ENCODE results near the gene EDC4.
"Not testable (repeated sequence)": the region's sequence is repeated elsewhere in the genome, so short reads cannot be mapped to it uniquely, and the experiment has no call there.

EDC4 gene

DNA sequence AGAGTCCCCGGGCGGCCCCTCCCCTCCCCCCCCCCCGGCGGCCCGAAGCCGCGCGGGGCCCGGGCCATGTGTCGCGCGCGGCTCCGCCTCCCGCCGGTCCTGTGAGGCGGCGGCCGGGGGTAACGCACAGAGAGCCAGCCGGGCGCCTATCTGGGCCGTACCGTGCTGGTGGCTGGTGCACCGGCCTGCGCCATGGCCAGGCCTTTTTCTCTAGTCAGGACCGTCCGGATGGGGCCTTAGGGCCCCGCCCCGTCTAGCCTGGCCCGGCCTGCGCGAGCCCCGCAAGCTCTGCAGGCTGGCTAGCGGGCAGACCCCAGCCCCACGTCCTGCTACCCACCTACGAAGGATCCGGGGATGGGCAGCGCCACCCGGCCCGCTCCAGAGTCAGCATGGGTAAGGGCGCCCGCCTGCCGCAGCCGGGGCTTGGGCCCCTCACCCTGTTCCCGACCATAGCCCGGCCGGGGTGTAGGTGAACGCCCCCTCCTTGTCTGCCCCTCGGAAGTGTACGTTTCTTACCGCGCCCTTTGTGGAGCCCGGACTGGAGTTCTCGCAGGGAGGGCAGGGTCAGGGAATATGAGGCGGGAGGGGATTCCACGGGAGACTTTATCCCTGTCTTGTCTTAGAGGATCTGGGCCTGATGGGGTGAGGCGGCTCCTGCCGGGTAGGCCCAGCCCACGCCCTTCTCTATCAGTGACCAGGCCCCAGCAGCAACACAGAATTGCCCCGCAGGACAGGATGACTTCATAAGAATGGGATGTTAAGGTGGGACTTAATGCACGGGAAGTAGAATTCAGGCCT lies 25.6 kb upstream of the EDC4 start, which contains the start of gene CENPT:
Gene CENPT, minus strand, starts transcription at position 630 of the 798 bp plus-strand sequence. CDS start 13,834 bp downstream, outside the sequence.
- peak in 2 of 3 experiments; percentile 48 to 52 for DNase-seq

DNA sequence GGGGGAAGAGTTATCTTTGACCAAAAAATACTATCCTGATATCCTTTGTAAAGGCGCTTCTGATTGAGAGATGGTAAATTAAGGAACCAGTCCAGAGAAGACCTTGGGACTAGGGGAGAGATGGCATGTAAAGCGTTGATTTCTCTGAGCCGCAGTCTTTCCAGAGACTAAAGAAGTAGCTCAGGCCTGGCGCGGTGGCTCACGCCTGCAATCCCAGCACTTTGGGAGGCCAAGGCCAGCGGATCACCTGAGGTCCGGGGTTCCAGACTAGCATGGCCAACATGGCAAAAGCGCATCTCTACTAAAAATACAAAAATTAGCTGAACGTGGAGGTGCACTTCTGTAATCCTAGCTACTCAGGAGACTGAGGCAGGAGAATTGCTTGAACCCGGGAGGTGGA lies 24.7 kb upstream of the EDC4 start:
- no peak for DNase-seq

DNA sequence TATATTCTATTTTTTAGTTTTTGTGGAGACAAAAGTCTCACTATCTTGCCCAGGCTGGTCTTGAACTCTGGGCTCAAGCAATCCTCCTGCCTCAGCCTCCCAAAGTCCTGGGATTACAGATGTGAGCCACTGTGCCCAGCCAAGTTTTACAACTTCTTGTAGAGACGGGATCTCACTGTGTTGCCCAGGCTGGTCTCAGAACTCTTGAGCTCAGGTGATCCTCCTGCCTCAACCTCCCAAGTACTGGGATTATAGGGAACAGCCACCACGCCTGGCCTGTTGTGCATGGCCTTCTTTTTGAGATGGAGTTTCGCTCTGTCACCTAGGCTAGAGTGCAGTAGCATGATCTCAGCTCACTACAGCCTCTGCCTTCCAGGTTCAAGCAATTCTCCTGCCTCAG lies 19.2 kb upstream of the EDC4 start:
- DNase-seq: no peak

DNA sequence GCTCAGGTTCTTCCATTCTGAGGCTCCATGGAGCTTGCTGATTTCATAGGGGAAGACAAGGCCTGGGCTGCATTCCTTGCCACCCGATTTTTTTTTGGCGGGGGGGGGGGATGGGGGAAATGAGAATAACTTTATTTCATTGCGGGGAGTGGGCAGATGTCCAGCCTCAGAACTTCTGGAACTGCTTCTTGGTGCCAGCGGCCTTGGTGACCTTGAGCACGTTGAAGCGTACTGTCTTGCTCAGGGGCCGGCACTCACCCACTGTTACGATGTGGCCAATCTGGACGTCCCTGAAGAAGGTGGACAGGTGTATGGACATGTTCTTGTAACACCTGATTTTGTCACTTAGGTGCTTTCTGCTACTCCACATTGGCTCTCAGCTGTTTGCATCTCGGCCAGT lies 17.1 kb upstream of the EDC4 start:
- no peak for DNase-seq

DNA sequence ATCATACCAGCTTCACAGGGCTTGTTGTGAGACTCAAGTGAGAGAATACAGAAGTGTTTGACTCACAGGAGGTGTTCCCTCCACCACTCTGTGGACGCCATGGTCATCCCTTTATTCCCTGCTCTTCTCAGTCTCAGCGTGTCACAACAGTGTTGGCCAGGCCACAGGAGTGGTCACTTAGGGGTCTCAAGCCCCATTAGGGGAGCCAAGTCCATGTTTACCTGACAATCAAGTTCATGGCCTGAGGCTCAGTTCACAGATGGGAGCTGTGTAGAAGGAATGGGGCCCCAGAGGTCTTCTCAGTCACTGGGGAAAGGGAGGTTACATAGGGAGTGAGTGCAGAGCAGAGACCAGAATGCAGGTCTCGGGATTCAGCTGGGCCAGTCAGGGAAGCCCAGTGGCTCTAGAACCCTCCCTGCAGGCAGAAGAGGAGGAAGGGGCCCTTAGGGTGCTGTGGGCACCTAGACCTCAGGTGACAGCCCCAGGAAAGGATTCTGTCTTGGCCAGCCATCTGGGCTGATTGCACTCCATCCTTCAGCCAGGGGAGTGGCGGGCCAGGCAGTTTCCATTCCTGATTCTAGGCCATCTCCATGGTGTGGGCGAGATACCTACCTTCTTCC lies 15.8 kb upstream of the EDC4 start:
- DNase-seq: no peak

DNA sequence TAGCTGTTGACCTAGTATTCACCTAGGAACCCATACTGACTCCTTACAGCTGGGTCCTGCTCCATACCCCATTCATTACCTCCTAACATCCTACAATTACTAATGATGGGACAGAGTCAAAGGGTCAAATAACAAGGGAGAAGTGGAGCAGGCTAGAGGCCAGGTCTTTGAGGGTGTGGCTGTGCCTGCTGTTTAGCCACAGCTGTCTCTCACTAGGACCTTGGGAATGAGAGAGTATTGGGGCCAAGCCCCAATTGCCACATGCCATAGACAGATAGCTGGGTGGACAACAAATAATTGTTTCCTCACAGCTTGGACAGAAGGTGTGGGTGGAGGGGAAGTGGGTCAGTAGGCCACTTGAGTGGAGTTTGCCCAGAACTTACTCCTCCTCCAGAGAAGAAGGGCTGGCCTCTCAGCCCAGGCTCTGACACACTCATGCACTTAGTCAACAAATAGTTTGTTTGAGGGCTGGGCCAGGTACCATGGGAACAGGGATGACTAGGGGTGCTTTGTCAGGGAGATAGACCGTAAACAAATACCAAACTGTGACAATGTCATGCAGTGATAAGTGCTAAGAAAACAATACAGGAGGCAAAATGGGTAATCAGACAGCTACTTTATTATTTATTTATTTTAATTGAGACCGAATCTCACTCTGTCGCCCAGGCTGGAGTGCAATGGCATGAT lies 15.2 kb upstream of the EDC4 start:
- peak; percentile 12 to 95 (median 83) for DNase-seq

DNA sequence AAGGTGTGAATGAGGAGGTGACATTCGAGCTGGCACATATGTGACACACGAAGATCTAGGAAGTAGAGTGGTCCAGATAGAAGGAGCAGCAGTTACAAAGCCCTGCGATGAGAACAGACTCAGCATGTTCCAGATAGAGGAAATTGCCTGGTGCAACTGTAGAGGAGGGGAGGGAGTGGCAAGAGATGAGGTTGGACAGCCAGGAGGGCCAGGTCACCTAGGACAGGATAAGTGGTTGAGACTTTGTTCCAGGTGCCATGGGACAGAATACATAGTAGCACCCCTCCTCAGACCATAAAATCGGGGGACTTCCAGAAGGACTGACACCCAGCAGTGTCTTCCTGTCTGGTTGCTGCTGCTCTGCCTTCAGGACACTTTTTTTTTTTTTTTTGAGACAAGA lies 14.4 kb upstream of the EDC4 start:
- peak in 1 of 3 experiments; percentile 40 for DNase-seq

DNA sequence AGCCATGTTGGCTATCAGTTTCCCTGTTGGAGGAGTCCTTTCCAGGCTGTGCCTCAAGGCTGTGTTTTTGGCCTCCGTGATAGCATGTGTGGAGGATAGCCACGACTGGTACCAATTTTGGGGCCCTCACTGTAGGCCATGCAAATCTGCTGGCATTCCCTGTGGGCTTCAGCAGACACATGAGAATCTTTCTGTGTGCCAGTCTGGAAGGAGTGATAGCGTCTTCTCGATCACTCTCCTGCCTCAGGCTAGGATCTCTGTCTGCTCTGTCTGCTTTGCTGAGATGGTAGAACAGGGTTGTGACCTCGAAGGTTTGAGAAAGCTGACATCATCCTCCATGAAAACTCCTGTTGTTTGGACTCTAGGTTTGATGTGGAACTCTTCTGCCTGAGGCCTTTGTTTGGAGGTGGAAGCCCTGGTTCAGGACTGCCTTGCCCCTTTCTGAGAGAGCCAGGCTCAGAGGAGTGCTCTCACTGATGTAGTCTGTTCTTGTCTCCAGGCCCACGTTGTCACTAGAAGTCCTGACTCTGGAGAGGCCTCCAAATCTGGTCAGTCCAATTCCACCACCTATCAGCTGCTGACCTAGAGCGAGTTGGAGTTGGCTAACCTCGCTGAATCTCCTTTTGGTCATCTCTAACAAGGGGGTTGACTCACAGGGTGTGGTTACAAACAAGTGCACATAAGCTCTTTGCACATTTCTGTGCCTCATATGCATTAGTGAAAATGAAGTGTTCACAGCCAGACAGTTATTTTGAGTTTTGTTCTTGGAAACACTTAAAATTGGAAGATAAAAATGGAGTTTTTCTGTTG lies 12.1 kb upstream of the EDC4 start:
- no peak for DNase-seq

DNA sequence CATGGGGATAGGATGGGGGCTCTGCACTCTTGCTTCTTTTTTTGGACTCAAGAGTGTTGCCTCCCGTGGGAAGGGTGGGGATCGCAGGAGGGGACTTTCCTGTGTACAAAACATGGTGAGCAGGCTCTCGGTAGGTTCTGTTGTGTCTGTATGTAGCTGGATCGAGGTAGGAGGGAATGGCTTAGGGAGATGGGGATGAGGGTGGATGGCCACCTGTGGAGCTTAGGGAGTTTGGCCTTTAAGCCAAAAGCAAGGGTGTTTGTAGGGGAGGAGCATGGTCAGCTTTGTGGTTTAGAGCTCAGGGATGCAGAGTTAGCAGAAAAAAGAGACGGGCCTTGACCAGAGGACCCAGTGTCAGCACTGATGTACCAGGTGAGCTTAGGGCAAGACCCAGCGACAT lies 11.0 kb upstream of the EDC4 start:
- no peak for DNase-seq

DNA sequence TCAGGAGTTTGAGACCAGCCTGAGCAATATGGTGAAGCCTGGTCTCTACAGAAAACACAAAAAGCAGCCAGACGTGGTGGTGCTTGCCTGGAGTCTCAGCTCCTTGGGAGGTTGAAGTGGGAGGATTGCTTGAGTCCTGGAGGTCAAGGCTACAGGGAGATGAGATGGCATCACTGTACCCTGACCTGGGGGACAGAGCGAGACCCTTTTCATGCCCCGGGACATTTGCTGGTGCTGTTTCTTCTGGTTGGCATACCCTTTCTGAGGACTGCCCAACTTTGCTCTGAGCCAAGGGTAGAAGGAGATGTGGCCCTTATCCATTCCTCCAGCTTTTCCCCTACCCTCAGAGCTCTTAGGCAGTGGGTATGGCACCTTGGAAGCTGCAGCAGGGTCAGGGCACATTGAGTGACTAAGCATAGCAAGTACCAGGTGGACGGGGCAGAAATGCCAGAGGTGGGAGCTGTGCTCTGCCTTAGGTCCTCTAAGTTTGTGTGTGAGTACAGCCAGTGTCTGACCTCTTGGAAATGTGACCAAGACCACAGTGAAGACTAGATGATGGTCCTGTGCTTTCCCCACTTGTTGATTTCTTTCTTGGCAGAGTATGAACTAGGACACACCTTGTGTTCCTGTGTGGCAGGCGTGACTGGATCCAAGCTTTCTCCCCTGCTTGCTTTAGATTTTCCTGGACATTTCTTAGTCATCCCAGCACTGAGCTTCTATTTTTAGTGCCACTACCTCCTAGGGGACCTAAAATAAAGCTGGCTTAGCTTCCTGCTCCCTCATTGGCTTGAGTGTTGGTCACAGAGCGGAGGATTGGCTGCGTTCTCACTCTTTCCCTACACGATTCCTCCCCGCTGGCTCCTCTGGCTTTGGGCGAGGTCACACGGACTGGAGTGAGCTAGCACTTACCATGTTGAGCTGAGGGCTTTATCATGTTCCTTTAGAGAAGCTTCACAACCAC lies 9.9 kb upstream of the EDC4 start:
- no peak for DNase-seq

DNA sequence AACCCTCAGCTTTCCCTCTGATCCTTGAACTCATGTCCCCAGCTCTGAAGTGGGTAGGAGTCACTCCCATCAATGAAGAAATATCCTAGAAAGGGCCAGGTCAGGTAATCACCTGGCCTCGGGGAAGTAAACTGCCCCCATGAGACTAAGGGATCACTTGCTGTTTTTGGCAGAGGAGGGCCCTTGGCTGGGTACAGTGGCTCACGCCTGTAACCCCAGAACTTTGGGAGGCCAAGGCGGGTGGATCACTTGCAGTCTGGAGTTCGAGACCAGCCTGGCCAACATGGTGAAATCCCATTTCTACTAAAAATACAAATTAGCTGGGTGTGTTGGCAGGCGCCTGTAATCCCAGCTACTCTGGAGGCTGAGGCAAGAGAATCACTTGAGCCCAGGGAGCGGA lies 8.8 kb upstream of the EDC4 start:
- not testable (repeated sequence) for DNase-seq

DNA sequence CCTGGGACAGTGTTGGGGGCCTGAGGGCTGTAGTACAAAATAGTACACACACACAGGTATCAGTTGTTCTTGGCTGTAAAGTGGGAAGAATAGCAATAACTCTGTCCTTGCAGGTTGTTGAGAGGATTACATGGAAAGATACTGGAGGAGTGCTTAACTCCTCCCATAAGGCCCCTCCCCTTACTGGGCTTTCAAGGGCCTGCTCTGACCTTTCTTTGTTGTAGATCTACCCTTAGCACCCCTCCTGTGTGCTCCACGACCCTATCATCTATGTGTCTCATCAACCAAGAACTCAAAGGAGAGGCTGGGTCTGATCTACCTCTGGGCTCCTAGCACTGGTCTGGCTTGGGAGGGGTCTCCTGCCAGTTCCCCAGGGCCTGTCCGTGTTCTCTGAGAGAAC lies 8.3 kb upstream of the EDC4 start:
- no peak for DNase-seq

DNA sequence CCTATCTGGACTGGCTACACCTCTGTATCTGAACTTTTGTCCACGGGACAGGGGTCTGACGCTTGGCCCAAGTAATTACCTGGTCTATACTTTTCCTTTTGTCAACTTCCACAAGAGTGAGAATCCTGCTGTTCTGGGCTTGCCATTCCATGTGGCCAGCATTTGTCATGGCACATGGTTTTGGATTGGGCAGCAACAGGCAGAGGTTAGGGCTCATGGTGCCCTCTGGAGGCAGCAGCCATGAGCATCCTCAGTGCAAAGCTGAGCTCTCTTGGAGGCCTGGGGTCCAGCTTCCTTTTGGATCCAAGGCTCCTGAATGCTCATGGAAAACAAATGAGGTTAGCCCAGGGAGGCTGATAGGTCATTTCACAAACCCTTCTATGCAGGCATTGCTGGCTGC lies 7.5 kb upstream of the EDC4 start:
- peak in 2 of 3 experiments; percentile 14 to 55 for DNase-seq

DNA sequence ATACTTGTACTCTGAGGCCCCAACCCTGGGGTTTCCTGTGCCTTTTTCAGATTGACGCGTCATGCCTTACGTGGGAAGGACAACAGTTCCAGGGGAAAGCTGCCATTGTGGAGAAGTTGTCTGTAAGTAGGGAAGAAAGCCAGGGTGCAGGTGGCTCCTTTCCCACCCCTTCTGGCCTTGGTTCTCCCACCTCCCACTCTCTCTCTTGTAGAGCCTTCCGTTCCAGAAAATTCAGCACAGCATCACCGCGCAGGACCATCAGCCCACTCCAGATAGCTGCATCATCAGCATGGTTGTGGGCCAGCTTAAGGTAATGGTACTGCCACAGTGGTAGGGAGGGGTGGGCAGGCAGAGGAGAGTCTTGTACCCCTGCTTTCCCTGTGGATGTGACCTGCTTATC lies 4.6 kb upstream of the EDC4 start:
- DNase-seq: no peak

DNA sequence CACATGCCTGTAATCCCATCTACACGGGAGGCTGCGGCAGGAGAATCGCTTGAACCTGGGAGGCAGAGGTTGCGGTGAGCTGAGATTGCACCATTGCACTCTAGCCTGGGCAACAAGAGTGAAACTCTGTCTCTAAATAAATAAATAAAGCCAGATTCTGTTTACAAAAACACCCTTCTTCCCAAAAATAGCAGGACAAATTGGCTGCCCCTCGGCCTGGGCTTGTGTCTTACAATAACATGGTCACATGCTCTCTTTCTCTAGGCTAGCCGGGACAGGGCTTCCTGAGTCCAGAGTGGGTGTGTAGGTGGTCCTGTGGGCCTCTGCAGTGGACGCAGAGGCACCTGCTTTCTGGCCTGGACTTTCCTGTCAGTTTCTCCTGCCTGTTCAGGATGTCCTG lies 3.2 kb upstream of the EDC4 start:
- DNase-seq: no peak

DNA sequence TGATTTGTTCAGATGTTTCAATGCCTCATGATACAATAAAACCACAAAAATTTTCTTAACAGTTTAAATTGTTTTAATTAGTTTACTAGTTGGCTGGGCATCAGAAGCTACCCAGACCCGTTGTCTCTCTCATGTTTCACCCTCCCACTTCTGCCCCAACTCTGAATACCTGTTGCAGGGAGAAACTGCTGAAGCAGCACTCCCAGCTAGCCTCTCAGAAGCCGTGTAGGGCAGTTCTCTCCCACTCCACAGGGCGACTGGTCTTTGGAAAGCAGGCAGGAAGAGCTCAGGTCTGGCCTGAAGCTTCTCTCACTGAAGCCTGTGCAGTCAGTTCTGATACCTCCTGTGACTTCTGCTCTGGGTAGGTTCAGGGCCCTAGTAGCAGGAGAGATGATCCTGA lies 1.6 kb upstream of the EDC4 start:
- no peak for DNase-seq

DNA sequence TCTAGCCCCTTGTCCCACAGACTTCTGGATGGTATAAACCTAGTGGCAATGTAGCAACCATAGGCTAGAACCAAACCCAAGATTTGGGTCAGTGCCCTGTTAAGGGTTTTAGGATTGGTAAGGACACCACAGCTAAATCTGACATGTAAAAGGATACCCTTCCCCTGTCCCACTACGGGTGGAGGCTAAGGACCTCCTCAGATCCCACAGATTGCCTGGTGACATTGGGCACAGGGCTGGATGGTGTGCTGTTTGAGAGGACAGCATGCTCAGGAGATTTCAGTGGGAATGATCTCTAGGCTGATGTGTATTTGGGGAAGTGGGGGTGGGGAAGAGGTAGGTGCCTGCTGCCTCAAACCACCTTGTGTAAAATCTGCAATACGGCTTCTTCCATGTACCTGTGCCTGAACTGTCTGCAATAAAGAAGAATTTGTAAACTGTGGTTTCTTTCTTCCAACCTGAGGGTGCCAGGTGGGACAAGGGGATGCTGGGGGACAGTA lies 671 bp upstream of the EDC4 start:
- DNase-seq: no peak

DNA sequence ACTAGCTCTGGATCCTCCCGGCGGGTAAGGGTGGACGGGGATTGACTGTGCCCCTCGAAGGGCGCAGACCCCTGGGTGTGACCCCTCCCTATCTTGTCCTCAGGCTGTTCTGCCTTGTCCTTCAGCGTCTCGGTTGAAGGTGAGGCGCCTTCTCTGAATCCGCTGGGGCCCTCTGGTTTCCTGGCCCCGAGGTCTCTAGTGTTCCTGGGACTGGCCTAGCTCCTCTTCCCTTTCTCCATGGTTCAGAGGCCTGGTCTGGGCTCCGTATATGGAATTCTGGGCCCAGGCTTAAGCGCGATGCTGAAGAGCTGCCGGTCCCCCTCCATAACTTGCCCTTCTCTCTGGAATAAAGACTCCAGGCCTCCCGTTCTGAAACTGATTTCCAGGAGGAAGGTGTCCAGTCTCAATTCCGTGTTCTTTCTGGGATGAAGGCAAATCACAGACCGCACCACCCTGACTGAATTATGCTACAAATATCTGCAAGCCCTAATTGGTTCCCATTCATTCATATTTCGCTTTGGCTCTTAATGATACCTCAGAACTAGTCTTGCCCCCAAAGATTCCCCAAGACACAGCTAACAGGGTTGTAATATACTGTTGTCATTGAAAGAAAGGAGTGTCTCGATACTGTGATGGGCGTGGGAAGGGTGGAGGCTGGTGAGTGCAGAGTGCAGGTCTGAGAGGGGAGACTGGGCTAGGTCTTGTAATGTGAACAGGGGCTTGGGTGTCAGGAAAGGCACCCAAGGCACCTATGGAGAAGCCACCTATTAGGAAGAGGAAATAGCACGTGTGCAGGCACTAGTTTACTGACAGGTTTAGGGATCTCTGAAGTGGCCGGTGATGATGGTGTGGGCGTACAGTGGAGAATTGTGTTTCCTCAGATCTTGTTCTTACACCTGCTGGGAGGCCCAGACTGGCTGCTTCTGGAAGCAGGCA lies 851 bp downstream of the EDC4 start:
- no peak for DNase-seq

DNA sequence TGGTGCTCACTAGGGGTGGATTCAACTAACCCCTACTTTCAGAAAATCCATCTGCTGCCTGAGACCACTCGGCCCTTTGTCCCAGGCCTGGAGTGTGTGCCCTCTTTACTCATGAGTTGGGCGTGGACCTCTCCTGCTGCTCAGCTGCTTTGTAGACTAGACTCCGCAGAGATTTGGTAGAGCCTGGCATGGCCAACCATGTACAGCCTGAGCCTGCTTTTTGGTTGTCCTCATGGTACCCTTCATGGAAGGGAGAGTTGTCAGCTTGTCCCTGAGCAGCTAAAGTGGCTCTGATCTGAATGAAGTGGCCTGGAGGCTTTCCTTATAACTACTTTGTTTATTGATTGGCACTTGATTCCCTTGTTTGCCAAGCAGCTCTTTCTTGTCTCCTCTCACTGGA lies 1.5 kb downstream of the EDC4 start:
- DNase-seq: no peak

DNA sequence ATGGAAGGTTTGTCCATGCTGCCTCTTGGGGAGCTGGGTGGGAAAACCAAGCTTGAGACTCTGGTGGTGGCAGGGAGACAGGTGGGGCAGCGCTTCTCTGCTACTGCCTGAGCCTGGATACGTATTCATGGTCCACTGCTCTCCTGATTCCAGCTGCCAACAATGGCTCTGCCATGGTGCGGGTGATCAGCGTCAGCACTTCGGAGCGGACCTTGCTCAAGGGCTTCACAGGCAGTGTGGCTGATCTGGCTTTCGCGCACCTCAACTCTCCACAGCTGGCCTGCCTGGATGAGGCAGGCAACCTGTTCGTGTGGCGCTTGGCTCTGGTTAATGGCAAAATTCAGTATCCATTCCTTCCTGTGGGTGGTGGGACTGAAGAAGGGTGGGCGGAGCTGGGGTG lies 4.2 kb downstream of the EDC4 start:
- DNase-seq: no peak

DNA sequence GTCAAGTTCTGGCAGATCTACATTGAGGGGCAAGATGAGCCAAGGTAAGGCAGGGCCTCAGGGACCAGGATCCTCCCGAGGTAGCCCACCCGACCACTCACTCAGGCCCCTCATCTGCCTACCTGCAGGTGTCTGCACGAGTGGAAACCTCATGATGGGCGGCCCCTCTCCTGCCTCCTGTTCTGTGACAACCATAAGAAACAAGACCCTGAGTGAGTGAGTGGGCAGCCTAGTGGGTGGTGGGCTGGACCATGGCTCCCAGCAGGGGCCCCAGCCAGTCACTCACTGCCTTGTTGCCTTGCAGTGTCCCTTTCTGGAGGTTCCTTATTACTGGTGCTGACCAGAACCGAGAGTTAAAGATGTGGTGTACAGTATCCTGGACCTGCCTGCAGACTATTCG lies 5.4 kb downstream of the EDC4 start:
- DNase-seq: no peak

All from NCI-H1417 (cell line).